ENCODE data around the gene CHSY1. TPM values are rescaled to one million over a fixed set of nuclear protein-coding genes. Genes with fewer than 3 reads are reported as not detected.

CHSY1 gene
- total and polyA plus RNA-seq, 2 of the 4 experiments (the other 2 are of a cell fraction) = 40.9 to 53.2 TPM

DNA sequence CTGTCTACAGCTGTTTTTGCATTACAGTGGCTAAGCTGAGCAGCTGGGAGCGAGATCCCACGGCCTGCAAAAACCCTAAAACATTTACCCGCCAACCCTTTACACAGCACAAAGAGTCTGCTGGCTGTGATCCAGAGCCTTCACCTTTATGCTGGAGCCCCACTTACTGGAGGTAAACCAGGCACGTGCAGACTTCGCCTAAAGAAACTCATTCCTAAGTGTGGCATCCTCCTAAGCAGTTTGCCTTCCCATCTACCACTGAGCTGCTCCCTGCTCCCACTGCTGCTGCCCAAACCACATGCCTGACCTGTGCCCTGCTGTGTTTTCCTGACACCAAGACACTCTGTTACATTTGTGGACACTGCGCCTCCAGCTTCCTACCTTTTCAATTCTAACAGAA lies 53.0 kb downstream of the CHSY1 start:
- peak overlapping the region; percentile 30 for H3K14ac ChIP-seq (replicated peaks; ENCODE audit: low read depth, low read length)
- no peaks in the 10 kb centered on the region; the same call in 1 of the 2 replicates for H3K36me3 ChIP-seq (ENCODE audit: control insufficient read depth, insufficient read depth, low read length)
- peak overlapping the region; percentile 13; the same call in 1 of the 2 replicates for H3K4me2 ChIP-seq (ENCODE audit: low read depth, low read length)
- POLR2A ChIA-PET (ENCODE audit: unreplicated experiment) = no interaction called here
- H2BK120ac ChIP-seq (ENCODE audit: low read depth, low read length) = peak overlapping the region; percentile 89
- ATAC-seq (ENCODE audit: low read depth) (no peak), DNase-seq (peak; percentile 48)
- peak overlapping the region; percentile 70 for H2BK5ac ChIP-seq (ENCODE audit: low read depth, low read length, poor library complexity, severe bottlenecking)
- peak overlapping the region; percentile 43 for H4K5ac ChIP-seq (ENCODE audit: low read depth, low read length)
- H2BK15ac ChIP-seq (ENCODE audit: low read depth, low read length) = peak overlapping the region; percentile 61; the same call in 2 of the 3 replicates
- H3K4me3 ChIP-seq (ENCODE audit: insufficient read depth, low read depth, low read length) = no peak overlapping the region
- H3K4me1 ChIP-seq (ENCODE audit: control insufficient read depth, insufficient read depth, low read length) = peaks cover 34% of the 10 kb centered on the region
- H2BK20ac ChIP-seq (ENCODE audit: low read depth, low read length) = peak overlapping the region; percentile 58
- peaks cover 6 to 57% of the 10 kb centered on the region in 2 experiments; a peak in 3 of 4 replicates for H3K79me1 ChIP-seq (ENCODE audit: low read depth in 1 of 2, low read length in 2 of 2)
- peak overlapping the region; percentile 63 for H4K91ac ChIP-seq (ENCODE audit: insufficient read depth, low read depth, low read length)
- peak overlapping the region; percentile 79 for H3K27ac ChIP-seq (ENCODE audit: insufficient read depth, low read length)
- H4K8ac ChIP-seq (ENCODE audit: low read depth in 2 of 2, low read length in 2 of 2) = peak overlapping the region; percentile 2 to 76; a peak in 3 of 4 replicates
- peaks cover 49% of the 10 kb centered on the region for H4K20me1 ChIP-seq (ENCODE audit: insufficient read depth, low read length)
- BruUV-seq (replicated peaks) = no TSS peak
- peak overlapping the region; percentile 29 for H3K9ac ChIP-seq (ENCODE audit: low read depth, low read length)
- no peak overlapping the region for H2AFZ ChIP-seq (replicated peaks; ENCODE audit: low read length, poor library complexity)
- 77% methylated on average over 3 of the region's 6 CpGs; no CpG with 5 or more reads in 1 of the 2 experiments for WGBS, 2 experiments (ENCODE audit: extremely low coverage in 2 of 2, insufficient read length in 1 of 2)
- in situ Hi-C loops (cut with MboI; ENCODE audit: low sequenced_read_pairs) = no loop called here
- intact Hi-C loops (cut with micrococcal nuclease) = loop anchor here (2.0 kb wide), 1 partner anchor 74 kb away; no protein-coding TSS in a partner anchor
- no peaks in the 10 kb centered on the region for H3K27me3 ChIP-seq (ENCODE audit: control insufficient read depth, insufficient read depth, low read length)
- peak overlapping the region; percentile 31 for H3K23ac ChIP-seq (ENCODE audit: low read depth, low read length)
- H3K4ac ChIP-seq (ENCODE audit: low read depth, low read length) = peak overlapping the region; percentile 90
- H3K9me1 ChIP-seq (ENCODE audit: insufficient read depth, low read length) = peaks cover 36% of the 10 kb centered on the region
- no peaks in the 10 kb centered on the region for H3K9me3 ChIP-seq (ENCODE audit: control insufficient read depth, insufficient read depth, low read length)
- H2AK9ac ChIP-seq (replicated peaks; ENCODE audit: low read depth, low read length, poor library complexity) = peak overlapping the region; percentile 2
- peak overlapping the region; percentile 27; the same call in 1 of the 2 replicates for H3K56ac ChIP-seq (ENCODE audit: extremely low read depth, insufficient read depth, low read length)
- peak; percentile 30; the same call in 1 of the 2 replicates for TF ChIP-seq POLR2A (IDR thresholded peaks at IDR 0.05; ENCODE audit: low read depth, low read length)
- no peak for TF ChIP-seq RCOR1 (IDR thresholded peaks at IDR 0.05; ENCODE audit: insufficient replicate concordance, low read length)
- TF ChIP-seq MAFK (IDR thresholded peaks at IDR 0.05; ENCODE audit: low read depth, low read length) = no peak
- TF ChIP-seq BHLHE40 (IDR thresholded peaks at IDR 0.05; ENCODE audit: low read depth, low read length) = 0 out of 2 replicates have a peak, but pooled peaks have one; percentile 24
- TF ChIP-seq NFE2L2 (IDR thresholded peaks at IDR 0.05; ENCODE audit: low read depth, low read length) = no peak
- TF ChIP-seq FOS (IDR thresholded peaks at IDR 0.05; ENCODE audit: low read depth, low read length) = no peak
- TF ChIP-seq, protein P1, sequence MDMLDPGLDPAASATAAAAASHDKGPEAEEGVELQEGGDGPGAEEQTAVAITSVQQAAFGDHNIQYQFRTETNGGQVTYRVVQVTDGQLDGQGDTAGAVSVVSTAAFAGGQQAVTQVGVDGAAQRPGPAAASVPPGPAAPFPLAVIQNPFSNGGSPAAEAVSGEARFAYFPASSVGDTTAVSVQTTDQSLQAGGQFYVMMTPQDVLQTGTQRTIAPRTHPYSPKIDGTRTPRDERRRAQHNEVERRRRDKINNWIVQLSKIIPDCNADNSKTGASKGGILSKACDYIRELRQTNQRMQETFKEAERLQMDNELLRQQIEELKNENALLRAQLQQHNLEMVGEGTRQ (IDR thresholded peaks at IDR 0.05; ENCODE audit: low read depth, low read length) = no peak
- TF ChIP-seq RFX5 (IDR thresholded peaks at IDR 0.05; ENCODE audit: low read depth, low read length) = no peak
- H2AK5ac ChIP-seq (ENCODE audit: low read depth, low read length) = peak overlapping the region; percentile 83
- dilution Hi-C loops (cut with HindIII; ENCODE audit: low sequenced_read_pairs, unreplicated experiment) = no loop called here
- peak overlapping the region; percentile 68 for H3K18ac ChIP-seq (ENCODE audit: low read depth, low read length)
- CTCF ChIA-PET = interaction anchor here (0.6 kb wide), 1 partner anchor 49 kb away, joined by 3 read pairs; no protein-coding TSS in a partner anchor
